ENCODE data around the gene H3-3A. TPM values are rescaled to one million over a fixed set of nuclear protein-coding genes. Genes with fewer than 3 reads are reported as not detected.

The H3-3A gene
- total and polyA plus RNA-seq, 2 of the 8 experiments (the other 6 are each of a cell fraction or from before 2014, with no cell fraction given), result 1,157 to 1,223 TPM

DNA sequence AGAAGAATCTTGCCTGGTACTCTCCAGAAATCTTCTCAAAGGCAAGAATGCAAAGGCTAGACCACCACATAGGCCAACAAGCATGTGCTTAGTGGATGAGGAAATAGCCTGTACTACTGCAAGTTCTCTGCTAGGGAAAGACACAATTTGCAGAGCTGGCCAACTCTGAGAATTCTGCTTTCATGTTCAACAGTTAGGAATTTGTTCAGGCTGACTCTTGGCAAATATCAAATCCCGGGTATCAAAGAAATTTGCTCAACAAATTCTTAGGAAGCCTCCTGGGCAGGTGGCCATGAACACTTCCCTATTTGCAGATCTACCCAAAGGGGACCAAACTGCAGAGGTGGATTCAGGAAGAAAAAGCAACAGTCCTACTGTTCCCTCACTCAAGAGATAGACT lies 15.0 kb upstream of the H3-3A start:
- Histone ChIP-seq H2BK15ac (ENCODE audit: low read length) (no peak overlapping the region), H2AK5ac (ENCODE audit: low read depth, low read length) (no peak overlapping the region), H3K79me2 (ENCODE audit: control insufficient read depth in 1 of 2, insufficient read depth in 2 of 2, low read length in 2 of 2) (no peaks in the 10 kb centered on the region), H3K4ac (replicated peaks; ENCODE audit: insufficient read length, low read depth, low read length) (no peak overlapping the region), H3K27ac (ENCODE audit: low read depth, low read length) (no peak overlapping the region), H3K36me3 (ENCODE audit: control insufficient read depth in 2 of 4, insufficient read depth in 4 of 4, low read length in 3 of 4) (no peaks in the 10 kb centered on the region), H3K23ac (ENCODE audit: insufficient read length) (no peak overlapping the region), H2AFZ (ENCODE audit: low read length) (no peak overlapping the region), H3K27me3 (replicated peaks in 1 of 4; ENCODE audit: control insufficient read depth in 3 of 4, extremely low read depth in 1 of 4, insufficient read depth in 3 of 4, low read length in 3 of 4) (no peaks in the 10 kb centered on the region), H3K4me2 (ENCODE audit: insufficient read depth in 1 of 2, low read depth in 2 of 2, low read length in 2 of 2) (no peak overlapping the region), H3K56ac (replicated peaks; ENCODE audit: insufficient read length, low read depth, low read length) (no peak overlapping the region), H4K20me1 (replicated peaks in 1 of 2; ENCODE audit: control insufficient read depth in 1 of 2, insufficient read depth in 2 of 2, low read length in 2 of 2) (no peaks in the 10 kb centered on the region), H3K23me2 (ENCODE audit: low read depth, low read length) (no peaks in the 10 kb centered on the region), H2BK20ac (ENCODE audit: low read length) (no peak overlapping the region), H4K91ac (replicated peaks; ENCODE audit: insufficient read length, low read length) (no peak overlapping the region), H2BK12ac (ENCODE audit: low read depth, low read length) (no peak overlapping the region), H2BK5ac (ENCODE audit: low read depth, low read length) (no peak overlapping the region), H3K9me3 (ENCODE audit: insufficient read depth in 2 of 2, low read depth in 1 of 2, low read length in 1 of 2) (no peaks in the 10 kb centered on the region), H4K5ac (ENCODE audit: insufficient read length, low read depth, low read length) (no peak overlapping the region), H2BK120ac (replicated peaks; ENCODE audit: low read depth, low read length) (no peak overlapping the region), H3K4me3 (ENCODE audit: extremely low read depth in 1 of 4, insufficient read depth in 2 of 4, low read depth in 3 of 4, low read length in 4 of 4) (no peak overlapping the region), H3K79me1 (ENCODE audit: low read depth, low read length) (no peaks in the 10 kb centered on the region), H3K18ac (ENCODE audit: extremely low read depth, low read length) (no peak overlapping the region), H3K4me1 (replicated peaks in 1 of 4; ENCODE audit: control insufficient read depth in 3 of 4, insufficient read depth in 4 of 4, low read length in 3 of 4) (no peaks in the 10 kb centered on the region), H3K14ac (ENCODE audit: insufficient read length) (no peak overlapping the region), H3K9ac (replicated peaks in 1 of 4; ENCODE audit: extremely low read depth in 1 of 4, low read depth in 3 of 4, low read length in 3 of 4) (no peak overlapping the region), H4K8ac (ENCODE audit: extremely low read depth, insufficient read depth, low read length) (no peak overlapping the region)
- CTCF ChIA-PET (ENCODE audit: partially characterized antibody), result interaction anchor here (0.6 to 1.5 kb wide), 3 partner anchors 14 to 562 kb away, joined by 3 read pairs; no protein-coding TSS in a partner anchor
- TF ChIP-seq GTF2F1 (IDR thresholded peaks at IDR 0.05; ENCODE audit: borderline replicate concordance, low read depth, low read length) (no peak), TAF1 (IDR thresholded peaks at IDR 0.05; ENCODE audit: low read depth, low read length) (no peak), FOSL1 (IDR thresholded peaks at IDR 0.05; ENCODE audit: insufficient read depth, low read depth, low read length) (no peak), KDM5A (IDR thresholded peaks at IDR 0.05; ENCODE audit: low read length) (no peak), EGR1 (IDR thresholded peaks at IDR 0.05; ENCODE audit: borderline replicate concordance, low read depth, low read length) (no peak), RAD21 (IDR thresholded peaks at IDR 0.05 in 1 of 2, conservative IDR thresholded peaks at IDR 0.05 in 1 of 2; ENCODE audit: low read depth in 2 of 2, low read length in 2 of 2) (no peak), CREB1 (IDR thresholded peaks at IDR 0.05) (no peak), SUZ12 (IDR thresholded peaks at IDR 0.05; ENCODE audit: low read length) (no peak), RFX5 (IDR thresholded peaks at IDR 0.05; ENCODE audit: borderline replicate concordance, low read depth, low read length) (no peak), POLR2AphosphoS5 (IDR thresholded peaks at IDR 0.05; ENCODE audit: low read depth, low read length) (no peak), SRF (IDR thresholded peaks at IDR 0.05; ENCODE audit: low read depth, low read length) (no peak), BACH1 (IDR thresholded peaks at IDR 0.05; ENCODE audit: low read length) (no peak)
- TF ChIP-seq, protein P1, sequence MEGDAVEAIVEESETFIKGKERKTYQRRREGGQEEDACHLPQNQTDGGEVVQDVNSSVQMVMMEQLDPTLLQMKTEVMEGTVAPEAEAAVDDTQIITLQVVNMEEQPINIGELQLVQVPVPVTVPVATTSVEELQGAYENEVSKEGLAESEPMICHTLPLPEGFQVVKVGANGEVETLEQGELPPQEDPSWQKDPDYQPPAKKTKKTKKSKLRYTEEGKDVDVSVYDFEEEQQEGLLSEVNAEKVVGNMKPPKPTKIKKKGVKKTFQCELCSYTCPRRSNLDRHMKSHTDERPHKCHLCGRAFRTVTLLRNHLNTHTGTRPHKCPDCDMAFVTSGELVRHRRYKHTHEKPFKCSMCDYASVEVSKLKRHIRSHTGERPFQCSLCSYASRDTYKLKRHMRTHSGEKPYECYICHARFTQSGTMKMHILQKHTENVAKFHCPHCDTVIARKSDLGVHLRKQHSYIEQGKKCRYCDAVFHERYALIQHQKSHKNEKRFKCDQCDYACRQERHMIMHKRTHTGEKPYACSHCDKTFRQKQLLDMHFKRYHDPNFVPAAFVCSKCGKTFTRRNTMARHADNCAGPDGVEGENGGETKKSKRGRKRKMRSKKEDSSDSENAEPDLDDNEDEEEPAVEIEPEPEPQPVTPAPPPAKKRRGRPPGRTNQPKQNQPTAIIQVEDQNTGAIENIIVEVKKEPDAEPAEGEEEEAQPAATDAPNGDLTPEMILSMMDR (IDR thresholded peaks at IDR 0.05; ENCODE audit: control extremely low read depth in 1 of 3, insufficient read depth in 1 of 3, low read depth in 1 of 3, low read length in 3 of 3), result no peak
- POLR2A ChIA-PET (ENCODE audit: partially characterized antibody), result interaction anchor here (1.4 to 2.9 kb wide), 3 partner anchors 15 to 51 kb away, joined by 3 to 14 read pairs (median 4); partner anchors contain the start of gene H3-3A
- DNase-seq (ENCODE audit: low read depth in 1 of 2, low spot score in 2 of 2) (no peak), FAIRE-seq (no peak)
- WGBS, 2 experiments (ENCODE audit: extremely low coverage in 1 of 2, insufficient coverage in 1 of 2, insufficient read length in 1 of 2, insufficient replicate concordance in 2 of 2, low coverage in 1 of 2, low lambda C conversion rate in 2 of 2, missing lambda C conversion rate in 1 of 2), result 74% methylated on average over 1 of the region's 1 CpG; no CpG with 5 or more reads in 1 of the 2 experiments

Data from H1 (cell line).